A673 (cell line): Measurements from ENCODE around the gene ZBTB8OS. TPM values are rescaled to one million over a fixed set of nuclear protein-coding genes. Genes with fewer than 3 reads are reported as not detected.
"Not testable (repeated sequence)": the region's sequence is repeated elsewhere in the genome, so short reads cannot be mapped to it uniquely, and the experiment has no call there.

ENCODE experiments used
- BruUV-seq: library from RNA; stranded (reverse); fragments of 400-500 nt; replicated peaks from 2 replicates; lab custom pipeline; 2021; lab: Mats Ljungman, UMichigan
- CTCF ChIA-PET: fragments of 300-600 bp; sonication (Branson Sonifier 250); formaldehyde crosslinking; loops from one replicate; lab custom pipeline; 2022; ENCODE audit warnings: antibody characterized with exemption; lab: Charles Lee
- POLR2A ChIA-PET: fragments of 300-600 bp; sonication (Branson Sonifier 250); formaldehyde crosslinking; loops from one replicate; lab custom pipeline; 2022; ENCODE audit warnings: antibody characterized with exemption; ENCODE audit not compliant: low non-redundant PET; lab: Charles Lee
- DNase-seq: peaks from one replicate; pipeline ENCODE4 v3.0.0-alpha.2; 2015; ENCODE audit warnings: low spot score
- H3K27ac ChIP-seq: fragments of 200-600 bp; sonication (generic); 2 replicates; pipeline ENCODE4 v1.5.1; 2016; ENCODE audit warnings: mixed run types, low read depth, mild to moderate bottlenecking, mixed read lengths, antibody characterized with exemption, low read length; ENCODE audit not compliant: poor library complexity, severe bottlenecking
- H3K27me3 ChIP-seq: fragments of 200-600 bp; sonication (generic); replicated peaks from 2 replicates; pipeline ENCODE4 v1.6.1; 2017; ENCODE audit warnings: mixed run types, low read depth, mild to moderate bottlenecking, mixed read lengths, antibody characterized with exemption, low read length; ENCODE audit not compliant: insufficient read depth, poor library complexity
- H3K36me3 ChIP-seq: fragments of 200-600 bp; sonication (generic); 2 replicates; pipeline ENCODE4 v1.6.1; 2016; ENCODE audit warnings: mixed run types, mild to moderate bottlenecking, mixed read lengths, antibody characterized with exemption, low read length; ENCODE audit not compliant: insufficient read depth, poor library complexity, severe bottlenecking
- H3K4me1 ChIP-seq: fragments of 200-600 bp; sonication (generic); 2 replicates; pipeline ENCODE4 v1.6.1; 2017; ENCODE audit warnings: mixed run types, mild to moderate bottlenecking, mixed read lengths, antibody characterized with exemption, low read length; ENCODE audit not compliant: insufficient read depth, poor library complexity, severe bottlenecking
- H3K4me3 ChIP-seq: fragments of 200-600 bp; sonication (generic); 2 replicates; pipeline ENCODE4 v1.5.1; 2016; ENCODE audit warnings: low read depth, mixed run types, mild to moderate bottlenecking, mixed read lengths, low read length; ENCODE audit not compliant: poor library complexity, severe bottlenecking
- H3K9me3 ChIP-seq: fragments of 200-600 bp; sonication (generic); 2 replicates; pipeline ENCODE4 v1.6.1; 2016; ENCODE audit warnings: mixed run types, low read depth, mild to moderate bottlenecking, mixed read lengths, antibody characterized with exemption, low read length; ENCODE audit not compliant: poor library complexity, severe bottlenecking
- EZH2 ChIP-seq: fragments of 200-600 bp; sonication (generic); IDR thresholded peaks from 2 replicates; pipeline ENCODE4 v1.6.1; 2017; ENCODE audit warnings: borderline replicate concordance, low read depth, mild to moderate bottlenecking, mixed read lengths, antibody characterized with exemption, low read length; ENCODE audit not compliant: poor library complexity, severe bottlenecking
- intact Hi-C: fragments of 100-400 bp; cut with micrococcal nuclease; formaldehyde crosslinking; loops from one replicate; pipeline ENCODE4 v1.10.0; 2022; ENCODE audit not compliant: unreplicated experiment
- total RNA-seq: library from RNA; stranded (reverse); gene quantifications from 2 replicates; pipeline ENCODE4 v1.2.3, GENCODE V29; 2021
- TF ChIP-seq, protein P1 (sequence below): fragments of 300-800, 200-600 bp; sonication (generic); conservative IDR thresholded peaks from 2 replicates; pipeline ENCODE4 v1.5.1; 2017; ENCODE audit warnings: low read depth, mild to moderate bottlenecking, antibody characterized with exemption, low read length, moderate library complexity, mixed read lengths

ZBTB8OS gene
- total RNA-seq, 1 experiment from 2014 or later = 72.1 TPM

GRCh38 chr1:32632829-32633228 is 17.5 kb downstream of the ZBTB8OS start:
- TF ChIP-seq EZH2 = no peak
- TF ChIP-seq, protein P1, sequence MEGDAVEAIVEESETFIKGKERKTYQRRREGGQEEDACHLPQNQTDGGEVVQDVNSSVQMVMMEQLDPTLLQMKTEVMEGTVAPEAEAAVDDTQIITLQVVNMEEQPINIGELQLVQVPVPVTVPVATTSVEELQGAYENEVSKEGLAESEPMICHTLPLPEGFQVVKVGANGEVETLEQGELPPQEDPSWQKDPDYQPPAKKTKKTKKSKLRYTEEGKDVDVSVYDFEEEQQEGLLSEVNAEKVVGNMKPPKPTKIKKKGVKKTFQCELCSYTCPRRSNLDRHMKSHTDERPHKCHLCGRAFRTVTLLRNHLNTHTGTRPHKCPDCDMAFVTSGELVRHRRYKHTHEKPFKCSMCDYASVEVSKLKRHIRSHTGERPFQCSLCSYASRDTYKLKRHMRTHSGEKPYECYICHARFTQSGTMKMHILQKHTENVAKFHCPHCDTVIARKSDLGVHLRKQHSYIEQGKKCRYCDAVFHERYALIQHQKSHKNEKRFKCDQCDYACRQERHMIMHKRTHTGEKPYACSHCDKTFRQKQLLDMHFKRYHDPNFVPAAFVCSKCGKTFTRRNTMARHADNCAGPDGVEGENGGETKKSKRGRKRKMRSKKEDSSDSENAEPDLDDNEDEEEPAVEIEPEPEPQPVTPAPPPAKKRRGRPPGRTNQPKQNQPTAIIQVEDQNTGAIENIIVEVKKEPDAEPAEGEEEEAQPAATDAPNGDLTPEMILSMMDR = no peak
- Histone ChIP-seq H3K4me1 (no peaks in the 10 kb centered on the region), H3K9me3 (no peaks in the 10 kb centered on the region), H3K27ac (no peak overlapping the region), H3K4me3 (no peak overlapping the region), H3K27me3 (no peaks in the 10 kb centered on the region), H3K36me3 (peaks cover 16% of the 10 kb centered on the region)
- no peak for DNase-seq
- CTCF ChIA-PET = no interaction called here
- intact Hi-C loops = no loop called here
- TSS peak; percentile 14 for BruUV-seq
- POLR2A ChIA-PET = no interaction called here

DNA sequence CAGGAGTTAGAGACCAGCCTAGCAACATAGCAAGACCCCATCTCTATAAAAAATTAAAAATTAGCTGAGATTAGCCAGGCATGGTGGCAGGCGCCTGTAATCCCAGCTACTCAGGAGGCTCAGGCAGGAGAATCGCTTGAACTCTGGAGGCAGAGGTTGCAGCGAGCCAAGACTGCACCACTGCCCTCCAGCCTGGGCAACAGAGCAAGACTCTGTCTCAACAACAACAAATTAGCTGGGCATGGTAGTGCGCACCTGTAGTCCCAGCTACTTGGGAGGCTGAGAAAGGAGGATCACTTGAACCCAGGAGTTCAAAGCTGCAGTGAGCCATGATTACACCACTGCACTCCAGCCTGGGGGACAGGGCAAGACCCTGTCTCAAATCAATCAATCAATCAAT is 20.2 kb downstream of the ZBTB8OS start:
- DNase-seq, H3K27me3 ChIP-seq, H3K4me3 ChIP-seq, BruUV-seq, CTCF ChIA-PET, H3K9me3 ChIP-seq, intact Hi-C loops, H3K4me1 ChIP-seq, H3K27ac ChIP-seq: not testable (repeated sequence)
- peaks cover 19% of the 10 kb centered on the region for H3K36me3 ChIP-seq
- POLR2A ChIA-PET = interaction anchor here (0.6 kb wide), 1 partner anchor 41 kb away, joined by 4 read pairs; no protein-coding TSS in a partner anchor

GRCh38 chr1:32627596-32628162 is 22.7 kb downstream of the ZBTB8OS start:
- TF ChIP-seq EZH2 = no peak
- TF ChIP-seq, protein P1 = no peak
- CTCF ChIA-PET = no interaction called here
- Histone ChIP-seq H3K4me3 (no peak overlapping the region), H3K27ac (no peak overlapping the region), H3K27me3 (no peaks in the 10 kb centered on the region), H3K4me1 (no peaks in the 10 kb centered on the region), H3K36me3 (peaks cover 9% of the 10 kb centered on the region), H3K9me3 (no peaks in the 10 kb centered on the region)
- intact Hi-C loops = no loop called here
- POLR2A ChIA-PET = no interaction called here
- no TSS peak for BruUV-seq
- no peak for DNase-seq

- Histone ChIP-seq H3K27ac (no peak overlapping the region), H3K9me3 (no peaks in the 10 kb centered on the region), H3K27me3 (no peaks in the 10 kb centered on the region), H3K4me3 (no peak overlapping the region), H3K4me1 (no peaks in the 10 kb centered on the region), H3K36me3 (peaks cover 8% of the 10 kb centered on the region)
- intact Hi-C loops = no loop called here
- POLR2A ChIA-PET = no interaction called here
- TF ChIP-seq, protein P1 = no peak
- TF ChIP-seq EZH2 = no peak
- CTCF ChIA-PET = no interaction called here
- no peak for DNase-seq
- no TSS peak for BruUV-seq
Observed at GRCh38 chr1:32626176-32626575, 24.2 kb downstream of the ZBTB8OS start.
